GM12892 (cell line): ENCODE measurements around the gene HOXD9.

Experiments
- POLR2A ChIP-seq: IDR thresholded peaks from 2 replicates; pipeline ENCODE4 v1.6.1; 2011; ENCODE audit warnings: low read depth, low read length, control low read depth
- POLR2AphosphoS5 ChIP-seq: IDR thresholded peaks from 2 replicates; pipeline ENCODE4 v1.6.1; 2011; ENCODE audit warnings: low read depth, low read length, control low read depth
- TAF1 ChIP-seq: IDR thresholded peaks from 2 replicates; pipeline ENCODE4 v1.6.1; 2011; ENCODE audit warnings: low read depth, mild to moderate bottlenecking, control low read depth, low read length, borderline replicate concordance

DNA sequence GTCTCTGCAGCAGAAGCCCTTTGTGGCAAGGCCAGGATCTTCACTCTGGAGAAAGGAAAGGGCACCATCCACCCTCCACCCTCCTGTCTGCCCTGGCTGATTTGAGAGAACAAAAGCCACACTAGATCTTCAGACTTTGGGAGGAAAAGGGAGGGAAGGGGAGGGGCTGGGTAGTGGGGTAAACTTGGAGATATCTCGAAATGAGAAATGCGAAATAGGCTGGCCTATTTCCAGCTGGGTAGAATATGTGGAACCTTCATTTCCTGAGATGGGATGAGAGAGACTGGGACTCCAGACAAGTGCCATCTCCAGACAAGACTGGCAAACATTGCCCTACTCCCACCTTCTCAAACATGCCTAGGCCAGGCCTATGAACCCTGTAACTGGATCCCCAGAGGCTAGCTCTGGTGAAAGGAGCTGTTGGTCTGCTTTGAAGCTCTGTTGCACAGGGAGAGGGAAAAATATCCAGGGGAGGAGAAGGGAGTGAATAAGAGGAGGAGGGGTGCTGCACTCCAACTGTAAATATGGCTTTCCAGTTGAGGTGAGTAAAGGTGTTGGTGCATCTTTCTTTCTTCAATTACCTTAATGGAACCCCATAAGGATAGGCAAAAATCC lies 21.2 kb upstream of the HOXD9 start:
- TF ChIP-seq TAF1 (no peak), POLR2A (no peak), POLR2AphosphoS5 (no peak)
